ENCODE results near the gene AACS. TPM values are rescaled to one million over a fixed set of nuclear protein-coding genes. Genes with fewer than 3 reads are reported as not detected.
"Not testable (repeated sequence)": the region's sequence is repeated elsewhere in the genome, so short reads cannot be mapped to it uniquely, and the experiment has no call there.

AACS gene
- total and polyA plus RNA-seq, 2 experiments from 2014 or later: 32.2 to 36.8 TPM

GRCh38 chr12:125029761-125030358, 35.4 kb upstream of the AACS start:
- no peaks in the 10 kb centered on the region for H3K9me3 ChIP-seq (ENCODE audit: low read depth)
- H3K27me3 ChIP-seq: no peaks in the 10 kb centered on the region
- no peak for DNase-seq (ENCODE audit: low read depth in 1 of 2, low spot score in 1 of 2)
- no peaks in the 10 kb centered on the region for H3K4me1 ChIP-seq (ENCODE audit: low read depth)
- H3K27ac ChIP-seq: no peak overlapping the region
- TF ChIP-seq CTCF (IDR thresholded peaks at IDR 0.05; ENCODE audit: low read depth, low read length): no peak
- no peak overlapping the region for H3K4me3 ChIP-seq
- no peaks in the 10 kb centered on the region for H3K36me3 ChIP-seq

DNA sequence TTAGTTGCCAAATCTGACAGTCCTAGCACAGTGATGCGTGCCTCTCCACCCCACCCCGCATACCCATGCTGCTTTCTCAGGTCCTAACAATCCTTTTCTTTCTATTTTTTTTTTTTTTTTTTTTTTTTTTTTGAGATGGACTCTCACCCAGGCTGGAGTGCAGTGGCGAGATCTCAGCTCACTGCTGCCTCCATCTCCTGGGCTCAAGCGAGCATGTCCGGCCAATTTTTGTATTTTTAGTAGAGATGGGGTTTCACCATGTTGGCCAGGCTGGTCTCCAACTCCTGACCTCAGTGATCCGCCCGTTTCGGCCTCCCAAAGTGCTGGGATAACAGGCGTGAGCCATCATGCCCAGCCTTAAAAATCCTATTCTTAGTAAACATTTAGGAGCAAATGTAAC, 33.8 kb upstream of the AACS start:
- not testable (repeated sequence) for H3K36me3 ChIP-seq; H3K4me1 ChIP-seq (ENCODE audit: low read depth); H3K27ac ChIP-seq; H3K9me3 ChIP-seq (ENCODE audit: low read depth); H3K27me3 ChIP-seq; DNase-seq (ENCODE audit: low read depth in 1 of 2, low spot score in 1 of 2); H3K4me3 ChIP-seq

- DNase-seq (ENCODE audit: low read depth in 1 of 2, low spot score in 1 of 2): no peak
- H3K4me1 ChIP-seq (ENCODE audit: low read depth): no peaks in the 10 kb centered on the region
- no peaks in the 10 kb centered on the region for H3K9me3 ChIP-seq (ENCODE audit: low read depth)
These were observed 32.6 kb upstream of the AACS start for GRCh38 chr12:125032466-125033152.

GRCh38 chr12:125033288-125033687, 31.9 kb upstream of the AACS start:
- Histone ChIP-seq H3K4me3 (no peak overlapping the region), H3K27me3 (no peaks in the 10 kb centered on the region), H3K4me1 (ENCODE audit: low read depth) (no peaks in the 10 kb centered on the region), H3K27ac (no peak overlapping the region), H3K36me3 (no peaks in the 10 kb centered on the region), H3K9me3 (ENCODE audit: low read depth) (no peaks in the 10 kb centered on the region)
- DNase-seq (ENCODE audit: low read depth in 1 of 2, low spot score in 1 of 2): no peak
- TF ChIP-seq CTCF (IDR thresholded peaks at IDR 0.05; ENCODE audit: low read depth, low read length): no peak

More at GRCh38 chr12:125032466-125033152, 32.6 kb upstream of the AACS start:
- Histone ChIP-seq H3K27ac (no peak overlapping the region), H3K27me3 (no peaks in the 10 kb centered on the region), H3K36me3 (no peaks in the 10 kb centered on the region), H3K4me3 (no peak overlapping the region)
- no peak for TF ChIP-seq CTCF (IDR thresholded peaks at IDR 0.05; ENCODE audit: low read depth, low read length)

DNA sequence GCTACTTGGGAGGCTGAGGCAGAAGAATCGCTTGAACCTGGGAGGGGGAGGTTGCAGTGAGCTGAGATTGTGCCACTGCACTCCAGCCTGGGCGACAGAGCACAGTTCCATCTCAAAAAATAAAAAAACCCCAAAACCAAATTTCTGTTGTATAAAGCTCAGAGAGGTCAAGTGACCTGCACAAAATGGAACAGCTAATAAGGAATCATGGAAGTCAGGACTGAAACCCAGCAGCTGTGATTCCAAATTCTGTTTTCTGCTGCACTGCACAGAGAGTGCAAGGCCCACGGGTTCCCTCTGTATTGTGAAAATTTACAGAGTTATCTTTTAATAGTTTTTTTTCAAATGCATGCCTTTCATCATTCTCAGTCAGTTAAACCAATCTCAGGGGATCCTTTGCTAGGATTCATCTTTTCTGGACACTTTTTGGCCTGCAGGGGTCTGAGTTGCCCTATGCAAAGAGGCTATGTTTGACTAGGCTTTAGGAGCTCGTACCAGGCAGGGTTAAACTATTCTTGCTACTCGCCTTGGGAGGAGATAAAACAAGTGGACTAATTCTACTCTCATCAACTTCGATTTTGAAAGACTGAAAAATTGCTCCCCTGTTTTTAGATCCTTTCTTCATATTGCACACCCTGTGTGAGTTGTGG, 26.1 kb upstream of the AACS start:
- TF ChIP-seq CTCF (IDR thresholded peaks at IDR 0.05; ENCODE audit: low read depth, low read length): no peak
- Histone ChIP-seq H3K27ac (no peak overlapping the region), H3K4me1 (ENCODE audit: low read depth) (no peaks in the 10 kb centered on the region), H3K27me3 (no peaks in the 10 kb centered on the region), H3K36me3 (no peaks in the 10 kb centered on the region), H3K4me3 (no peak overlapping the region), H3K9me3 (ENCODE audit: low read depth) (no peaks in the 10 kb centered on the region)
- DNase-seq (ENCODE audit: low read depth in 1 of 2, low spot score in 1 of 2): no peak

GRCh38 chr12:125049093-125049458, 16.2 kb upstream of the AACS start:
- H3K4me3 ChIP-seq: peak overlapping the region; percentile 42
- TF ChIP-seq CTCF (IDR thresholded peaks at IDR 0.05; ENCODE audit: low read depth, low read length): no peak
- H3K9me3 ChIP-seq (ENCODE audit: low read depth): no peaks in the 10 kb centered on the region
- no peaks in the 10 kb centered on the region for H3K4me1 ChIP-seq (ENCODE audit: low read depth)
- no peak overlapping the region for H3K27ac ChIP-seq
- H3K27me3 ChIP-seq: no peaks in the 10 kb centered on the region
- H3K36me3 ChIP-seq: no peaks in the 10 kb centered on the region
- DNase-seq (ENCODE audit: low read depth in 1 of 2, low spot score in 1 of 2): no peak

Measured in cardiac muscle cell (in vitro differentiated cells and primary cell).